ENCODE measurements around the gene CCND1. TPM values are rescaled to one million over a fixed set of nuclear protein-coding genes. Genes with fewer than 3 reads are reported as not detected.

Gene CCND1
- total and polyA plus RNA-seq, 10 of the 15 experiments (the other 5 are each of a cell fraction or from before 2014, with no cell fraction given), result 0.09 to 6.6 (median 0.59) TPM; not detected in 2

DNA sequence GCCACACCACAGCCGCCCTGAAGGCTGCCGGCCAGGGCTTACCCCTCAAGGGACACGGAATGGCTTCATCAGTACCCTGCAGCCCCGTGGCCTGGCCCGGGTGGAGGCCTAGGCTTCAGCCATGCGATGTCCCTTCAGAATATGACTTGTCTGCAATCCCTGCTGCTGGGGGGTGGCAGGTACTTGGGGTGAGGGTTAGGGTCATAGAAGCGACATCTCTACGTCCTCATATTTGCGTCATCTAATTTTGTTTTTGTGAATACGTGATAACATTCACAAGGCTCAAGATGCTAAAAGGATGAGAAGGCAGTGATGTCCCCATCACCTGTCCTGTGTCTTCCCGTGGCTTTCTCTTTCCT is 6.4 kb downstream of the CCND1 start:
- in situ Hi-C loops (cut with MboI), result no loop called here
- 86% methylated on average over 11 of the region's 11 CpGs for WGBS (ENCODE audit: insufficient coverage, insufficient replicate concordance, low lambda C conversion rate, missing lambda C conversion rate)
- RAD21 ChIA-PET (ENCODE audit: unreplicated experiment), result no interaction called here

More for the DNA sequence above, 6.4 kb downstream of the CCND1 start:
- FAIRE-seq (no peak), ATAC-seq (no peak), DNase-seq (ENCODE audit: low read depth, low spot score) (no peak)
- H3K36me3 ChIP-seq (ENCODE audit: control insufficient read depth in 2 of 2, insufficient read depth in 2 of 2, low read length in 1 of 2), result no peaks in the 10 kb centered on the region
- H3K9ac ChIP-seq (ENCODE audit: control insufficient read depth, insufficient read depth, low read length), result no peak overlapping the region
- CTCF ChIA-PET, result no interaction called here
- H3K9me3 ChIP-seq (replicated peaks; ENCODE audit: control insufficient read depth, insufficient read depth, low read length), result no peaks in the 10 kb centered on the region
- SMC1A ChIA-PET (ENCODE audit: uncharacterized antibody, unreplicated experiment), result no interaction called here
- no peaks in the 10 kb centered on the region; the same call in 1 of the 2 replicates for H3K4me1 ChIP-seq (ENCODE audit: control insufficient read depth, insufficient read depth, low read length)
- TF ChIP-seq ZNF687 (IDR thresholded peaks at IDR 0.05), result no peak
- TF ChIP-seq KDM1A (IDR thresholded peaks at IDR 0.05; ENCODE audit: borderline replicate concordance), result no peak
- TF ChIP-seq KAT2A (conservative IDR thresholded peaks at IDR 0.05; ENCODE audit: control insufficient read depth, low read depth, low read length), result no peak
- no peak for TF ChIP-seq IRF4 (IDR thresholded peaks at IDR 0.05; ENCODE audit: low read depth, low read length)
- TF ChIP-seq PML (IDR thresholded peaks at IDR 0.05; ENCODE audit: low read length), result no peak
- no peak for TF ChIP-seq RUNX3 (IDR thresholded peaks at IDR 0.05; ENCODE audit: low read length)
- no peak for TF ChIP-seq ZNF24 (IDR thresholded peaks at IDR 0.05)
- TF ChIP-seq ZNF622 (IDR thresholded peaks at IDR 0.05), result no peak
- TF ChIP-seq LARP7 (IDR thresholded peaks at IDR 0.05), result no peak
- TF ChIP-seq SPI1 (IDR thresholded peaks at IDR 0.05; ENCODE audit: borderline replicate concordance, insufficient read depth, low read depth, low read length), result no peak
- POLR2A ChIA-PET, result no interaction called here
- intact Hi-C loops (cut with micrococcal nuclease; ENCODE audit: unreplicated experiment), result no loop called here
- H2AFZ ChIP-seq (ENCODE audit: control insufficient read depth, low read depth, low read length), result no peak overlapping the region
- H3K27me3 ChIP-seq (replicated peaks in 1 of 2; ENCODE audit: control insufficient read depth in 2 of 2, insufficient read depth in 2 of 2, low read length in 1 of 2), result no peaks in the 10 kb centered on the region
- no peaks in the 10 kb centered on the region for H3K79me2 ChIP-seq (ENCODE audit: control insufficient read depth, insufficient read depth, low read length)
- H4K20me1 ChIP-seq (ENCODE audit: control insufficient read depth, insufficient read depth), result no peaks in the 10 kb centered on the region
- no peak overlapping the region for H3K27ac ChIP-seq (ENCODE audit: control insufficient read depth, insufficient read depth)
- H3K4me3 ChIP-seq, result no peak overlapping the region
- BruUV-seq (replicated peaks), result no TSS peak
- H3K4me2 ChIP-seq (ENCODE audit: control insufficient read depth, insufficient read depth), result no peak overlapping the region
